ENCODE data around the gene MOSMO.

- TF ChIP-seq CTCF (IDR thresholded peaks at IDR 0.05 in 8 of 11, conservative IDR thresholded peaks at IDR 0.05 in 3 of 11) (no peak), POLR2AphosphoS5 (IDR thresholded peaks at IDR 0.05) (no peak)
Observed at GRCh38 chr16:22034503-22034902, 26.6 kb downstream of the MOSMO start.
